Ishikawa (cell line): ENCODE data around the gene FERMT3.

Experiments
- CEBPB ChIP-seq: IDR thresholded peaks from 2 replicates; pipeline ENCODE4 v1.6.1; 2012
- CREB1 ChIP-seq: IDR thresholded peaks from 2 replicates; pipeline ENCODE4 v1.6.1; 2012; ENCODE audit warnings: low read depth
- EGR1 ChIP-seq: IDR thresholded peaks from 2 replicates; pipeline ENCODE4 v1.6.1; 2012
- EP300 ChIP-seq: IDR thresholded peaks from 2 replicates; pipeline ENCODE4 v1.6.1; 2012; ENCODE audit warnings: borderline replicate concordance
- FOXM1 ChIP-seq: IDR thresholded peaks from 2 replicates; pipeline ENCODE4 v1.6.1; 2012; ENCODE audit warnings: low read depth, borderline replicate concordance
- MAX ChIP-seq: IDR thresholded peaks from 2 replicates; pipeline ENCODE4 v1.6.1; 2012
- NFIC ChIP-seq: IDR thresholded peaks from 2 replicates; pipeline ENCODE4 v1.6.1; 2012
- RAD21 ChIP-seq: IDR thresholded peaks from 2 replicates; pipeline ENCODE4 v1.6.1; 2012; ENCODE audit warnings: low read depth
- REST ChIP-seq: IDR thresholded peaks from 2 replicates; pipeline ENCODE4 v1.6.1; 2012; ENCODE audit warnings: low read depth, mild to moderate bottlenecking
- TAF1 ChIP-seq: IDR thresholded peaks from 2 replicates; pipeline ENCODE4 v1.6.1; 2012; ENCODE audit warnings: low read depth, mild to moderate bottlenecking
- TCF12 ChIP-seq: IDR thresholded peaks from 2 replicates; pipeline ENCODE4 v1.6.1; 2012; ENCODE audit warnings: low read depth
- TEAD4 ChIP-seq: IDR thresholded peaks from 2 replicates; pipeline ENCODE4 v1.6.1; 2012
- YY1 ChIP-seq: IDR thresholded peaks from 2 replicates; pipeline ENCODE4 v1.6.1; 2012; ENCODE audit warnings: low read depth
- ZBTB7A ChIP-seq: IDR thresholded peaks from 2 replicates; pipeline ENCODE4 v1.6.1; 2012; ENCODE audit warnings: low read depth
- TF ChIP-seq, protein P1 (sequence below): IDR thresholded peaks from 2 replicates; pipeline ENCODE4 v1.6.1; 2012

The FERMT3 gene

DNA sequence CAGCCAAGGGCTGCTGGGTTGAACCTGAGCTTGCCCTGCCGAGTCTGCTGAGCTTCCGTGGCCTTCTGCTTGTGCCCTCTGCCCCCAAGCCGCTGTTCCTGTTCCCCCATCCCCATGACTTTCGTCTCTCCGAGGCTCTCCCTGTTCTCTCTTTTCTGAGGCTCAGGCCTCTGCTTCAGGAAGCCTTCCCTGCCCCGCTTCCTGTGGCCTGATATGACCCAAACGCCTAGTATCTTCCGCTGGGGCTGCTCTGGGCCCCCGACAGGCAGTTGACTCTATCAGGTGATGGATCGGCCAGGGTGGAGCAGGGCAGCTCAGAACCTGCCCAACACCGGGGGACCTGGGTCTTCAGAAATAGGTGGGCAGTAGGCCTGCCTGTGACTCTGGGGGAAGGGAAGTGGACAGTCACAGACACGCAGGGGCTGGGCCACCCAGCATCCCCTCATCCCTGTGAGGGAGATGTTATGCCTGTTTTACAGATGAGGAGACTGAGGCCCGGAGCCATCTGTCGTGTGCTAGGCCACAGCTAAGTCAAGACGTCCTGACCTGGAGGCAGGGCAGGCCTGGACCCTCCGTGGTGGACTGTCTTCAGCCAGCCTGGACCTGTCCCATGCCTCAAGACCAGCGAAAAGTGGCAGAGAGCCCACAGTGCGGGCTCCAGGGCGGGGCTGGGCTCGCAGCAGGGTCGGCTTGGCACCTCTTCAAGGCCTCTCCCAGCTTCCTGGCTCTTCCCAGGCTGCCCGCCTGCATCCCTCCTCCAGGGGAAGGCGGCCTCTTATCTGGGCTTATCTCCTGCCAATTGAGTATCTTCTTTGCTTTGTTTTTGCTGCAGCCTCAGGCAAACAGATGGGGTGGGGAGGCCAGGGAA, 61.7 kb downstream of the FERMT3 start:
- no peak for TF ChIP-seq CEBPB
- no peak for TF ChIP-seq TEAD4
- TF ChIP-seq ZBTB7A: no peak
- no peak for TF ChIP-seq TCF12
- no peak for TF ChIP-seq FOXM1
- no peak for TF ChIP-seq NFIC
- no peak for TF ChIP-seq EGR1
- TF ChIP-seq CREB1: no peak
- TF ChIP-seq MAX: no peak
- TF ChIP-seq EP300: no peak
- no peak for TF ChIP-seq REST
- TF ChIP-seq TAF1: no peak
- no peak for TF ChIP-seq YY1
- TF ChIP-seq, protein P1, sequence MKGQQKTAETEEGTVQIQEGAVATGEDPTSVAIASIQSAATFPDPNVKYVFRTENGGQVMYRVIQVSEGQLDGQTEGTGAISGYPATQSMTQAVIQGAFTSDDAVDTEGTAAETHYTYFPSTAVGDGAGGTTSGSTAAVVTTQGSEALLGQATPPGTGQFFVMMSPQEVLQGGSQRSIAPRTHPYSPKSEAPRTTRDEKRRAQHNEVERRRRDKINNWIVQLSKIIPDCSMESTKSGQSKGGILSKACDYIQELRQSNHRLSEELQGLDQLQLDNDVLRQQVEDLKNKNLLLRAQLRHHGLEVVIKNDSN: no peak
- TF ChIP-seq RAD21: no peak

- TF ChIP-seq NFIC (0 out of 2 replicates have a peak, but pooled peaks have one; percentile 29), MAX (no peak)
These were observed 62.5 kb downstream of the FERMT3 start for GRCh38 chr11:64268893-64269539.

GRCh38 chr11:64269540-64270220, 63.2 kb downstream of the FERMT3 start:
- peak; percentile 99 for TF ChIP-seq YY1
- TF ChIP-seq RAD21: no peak
- TF ChIP-seq FOXM1: 0 out of 2 replicates have a peak, but pooled peaks have one; percentile 19
- TF ChIP-seq EGR1: peak; percentile 91
- TF ChIP-seq, protein P1: peak; percentile 35
- peak; percentile 26; the same call in 1 of the 2 replicates for TF ChIP-seq NFIC
- peak; percentile 92 for TF ChIP-seq ZBTB7A
- TF ChIP-seq CREB1: peak; percentile 44; the same call in 1 of the 2 replicates
- TF ChIP-seq TAF1: peak; percentile 45
- peak; percentile 13; the same call in 1 of the 2 replicates for TF ChIP-seq EP300
- TF ChIP-seq MAX: peak; percentile 73
- TF ChIP-seq TCF12: peak; percentile 74
- TF ChIP-seq CEBPB: peak; percentile 76
- no peak for TF ChIP-seq REST
- peak; percentile 8; the same call in 1 of the 2 replicates for TF ChIP-seq TEAD4
